Esophagus squamous epithelium (tissue), 5 donors: ENCODE results near the gene ADK. TPM values are rescaled to one million over a fixed set of nuclear protein-coding genes. Genes with fewer than 3 reads are reported as not detected.
A peak's percentile ranks its signal among the peaks of the same experiment; 100 is the strongest.

Experiments
- DNase-seq: peaks from one replicate; lab custom pipeline; 2025; lab: John Stamatoyannopoulos, UW
- H3K27ac ChIP-seq, 4 donors: fragments of 200-600 bp; sonication (generic); one replicate each; pipeline ENCODE4 v1.5.1; 2016 to 2019; ENCODE audit warnings: mild to moderate bottlenecking in 1 of 4
- H3K27me3 ChIP-seq, 4 donors: fragments of 200-600 bp; sonication (generic); 1 replicate in 3 of 4; 2 replicates in 1 of 4; pipeline versions ENCODE4 v1.5.1 to v1.6.0; 2017 to 2021; ENCODE audit warnings: antibody characterized with exemption in 1 of 4
- H3K36me3 ChIP-seq, 3 donors: fragments of 200-600 bp; sonication (generic); one replicate each; pipeline ENCODE4 v1.5.1; 2016 to 2019
- H3K4me1 ChIP-seq, 3 donors: fragments of 200-600 bp; sonication (generic); one replicate each; pipeline ENCODE4 v1.5.1; 2017 to 2019
- H3K4me3 ChIP-seq, 4 donors: fragments of 200-600 bp; sonication (generic); 1 replicate in 3 of 4; 2 replicates in 1 of 4; pipeline ENCODE4 v1.5.1; 2016 to 2019; ENCODE audit warnings: mild to moderate bottlenecking in 2 of 4, moderate library complexity in 1 of 4
- H3K9me3 ChIP-seq, 3 donors: fragments of 200-600 bp; sonication (generic); one replicate each; pipeline ENCODE4 v1.5.1; 2016 to 2019
- CTCF ChIP-seq, 6 experiments: fragments of 450-650 bp in 4 of 6; fragments of 200-600 bp in 2 of 6; sonication (generic) in 2 of 6; IDR thresholded peaks; one replicate each; pipeline ENCODE4 v1.5.1; 2016 to 2019; ENCODE audit warnings: antibody characterized with exemption in 6 of 6, mild to moderate bottlenecking in 4 of 6, moderate library complexity in 4 of 6
- POLR2A ChIP-seq, 4 donors: fragments of 450-650 bp; IDR thresholded peaks; one replicate each; pipeline ENCODE4 v1.6.1; 2017; ENCODE audit warnings: antibody characterized with exemption in 4 of 4, mild to moderate bottlenecking in 4 of 4, moderate library complexity in 3 of 4
- WGBS, 2 donors: methylation state at CpG; one replicate each; pipeline ENCODE4 v1.1.5; 2018; 5-methylcytosine and 5-hydroxymethylcytosine counted together
- intact Hi-C: fragments of 100-400 bp; cut with DNase I; formaldehyde crosslinking; loops from one replicate; pipeline ENCODE4 v1.15.0; 2022
- total RNA-seq, 4 donors: library from RNA; depleted of rRNA; stranded (reverse); fragments of >200 nt; gene quantifications; one replicate each; pipeline ENCODE4 v1.1.0, GENCODE V29; 2016
- donor health status: DM: yes; HTN: yes; CAD: no.

Gene ADK
- total RNA-seq, 4 donors from 2014 or later, result 43.3 to 78.4 (median 68.4) TPM

- intact Hi-C loops, result no loop called here
- H3K27me3 ChIP-seq, result no peaks in the 10 kb centered on the region
- peaks cover 0 to 13% (median 0%) of the 10 kb centered on the region in 3 donors for H3K36me3 ChIP-seq
- no peak overlapping the region for H3K27ac ChIP-seq
- no peaks in the 10 kb centered on the region for H3K9me3 ChIP-seq
- H3K4me3 ChIP-seq, result no peak overlapping the region
- H3K4me1 ChIP-seq, result no peaks in the 10 kb centered on the region
- no peak for DNase-seq
- TF ChIP-seq POLR2A (IDR thresholded peaks at IDR 0.05) (no peak), CTCF (IDR thresholded peaks at IDR 0.05) (no peak)
Measured at GRCh38 chr10:74246495-74246894, 95.5 kb downstream of the ADK start.

- no peak overlapping the region for H3K27ac ChIP-seq
- TF ChIP-seq CTCF (IDR thresholded peaks at IDR 0.05), result no peak
- no peak for TF ChIP-seq POLR2A (IDR thresholded peaks at IDR 0.05)
- peaks cover 0 to 1% (median 0%) of the 10 kb centered on the region in 3 donors for H3K4me1 ChIP-seq
- 97 to 100% methylated on average over 1 of the region's 1 CpG for WGBS, 2 donors
- H3K9me3 ChIP-seq, result no peaks in the 10 kb centered on the region
- intact Hi-C loops, result no loop called here
- H3K27me3 ChIP-seq, result no peaks in the 10 kb centered on the region
- no peaks in the 10 kb centered on the region for H3K36me3 ChIP-seq
- no peak overlapping the region for H3K4me3 ChIP-seq
- no peak for DNase-seq
Measured at GRCh38 chr10:74249865-74250264, 98.8 kb downstream of the ADK start.

GRCh38 chr10:74255214-74255613 is 104.2 kb downstream of the ADK start:
- no peaks in the 10 kb centered on the region for H3K27me3 ChIP-seq
- no peak overlapping the region for H3K27ac ChIP-seq
- no peak for DNase-seq
- TF ChIP-seq POLR2A (IDR thresholded peaks at IDR 0.05) (no peak), CTCF (IDR thresholded peaks at IDR 0.05) (no peak)
- H3K36me3 ChIP-seq, result no peaks in the 10 kb centered on the region
- peaks cover 0 to 18% (median 4%) of the 10 kb centered on the region in 3 donors for H3K4me1 ChIP-seq
- H3K4me3 ChIP-seq, result no peak overlapping the region
- no peaks in the 10 kb centered on the region for H3K9me3 ChIP-seq
- intact Hi-C loops, result no loop called here

DNA sequence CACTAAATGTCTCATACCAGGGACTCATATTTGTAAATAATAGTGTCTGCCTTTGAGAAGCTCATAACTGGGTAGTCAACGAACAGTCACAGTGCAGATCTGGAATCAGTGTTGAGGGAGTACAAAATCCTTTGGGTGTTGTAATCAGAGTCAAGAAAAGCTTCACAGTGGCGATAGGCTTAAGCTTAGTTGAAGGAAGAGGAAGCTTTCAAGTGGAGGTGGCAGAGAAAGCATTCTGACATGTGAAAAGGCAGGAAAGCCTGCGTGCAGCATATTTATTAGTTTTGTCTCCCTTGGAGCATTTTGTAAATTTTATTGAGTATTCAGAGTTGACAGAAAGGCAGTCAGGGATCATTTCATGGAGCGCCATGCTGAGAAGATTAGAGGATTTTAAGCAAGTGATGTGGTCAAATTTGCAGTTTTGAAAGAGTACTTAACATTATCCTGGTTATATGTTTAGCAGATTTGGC is 104.9 kb downstream of the ADK start:
- intact Hi-C loops, result no loop called here
- 63 to 69% methylated on average over 4 of the region's 4 CpGs for WGBS, 2 donors
- Histone ChIP-seq H3K9me3 (no peaks in the 10 kb centered on the region), H3K4me1 (peaks cover 0 to 18% (median 4%) of the 10 kb centered on the region in 3 donors), H3K27ac (peak overlapping the region in 1 of 4 donors; percentile 2), H3K36me3 (no peaks in the 10 kb centered on the region), H3K4me3 (no peak overlapping the region), H3K27me3 (no peaks in the 10 kb centered on the region)
- no peak for DNase-seq
- no peak for TF ChIP-seq CTCF (IDR thresholded peaks at IDR 0.05)
- no peak for TF ChIP-seq POLR2A (IDR thresholded peaks at IDR 0.05)

DNA sequence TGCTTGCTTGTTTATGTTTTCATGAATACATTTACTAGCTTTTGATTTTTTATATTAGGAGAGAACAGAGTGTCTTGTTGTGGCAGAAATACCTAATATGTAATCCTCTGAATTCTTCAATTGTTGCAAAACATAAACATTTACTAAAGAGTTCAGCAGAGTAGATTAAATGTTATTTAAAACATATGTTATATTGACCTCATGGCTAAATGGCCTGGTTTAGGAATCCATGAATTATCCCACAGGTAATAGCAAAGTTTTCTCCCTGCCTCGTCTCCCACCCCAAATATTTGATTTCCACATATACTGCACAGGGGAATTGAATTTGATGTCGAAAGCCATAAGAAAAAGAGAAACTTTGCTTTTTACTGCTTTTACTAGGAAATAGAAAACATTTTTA is 111.8 kb downstream of the ADK start:
- 74 to 85% methylated on average over 2 of the region's 2 CpGs for WGBS, 2 donors
- H3K9me3 ChIP-seq, result no peaks in the 10 kb centered on the region
- H3K4me3 ChIP-seq, result no peak overlapping the region
- no peak for DNase-seq
- H3K4me1 ChIP-seq, result no peaks in the 10 kb centered on the region
- H3K27me3 ChIP-seq, result no peaks in the 10 kb centered on the region
- TF ChIP-seq POLR2A (IDR thresholded peaks at IDR 0.05), result no peak
- TF ChIP-seq CTCF (IDR thresholded peaks at IDR 0.05), result no peak
- intact Hi-C loops, result loop anchor here (10.0 kb wide), 1 partner anchor 762 kb away; no protein-coding TSS in a partner anchor
- no peak overlapping the region for H3K27ac ChIP-seq
- H3K36me3 ChIP-seq, result no peaks in the 10 kb centered on the region
